Measurements from ENCODE around the gene FAM13A.

- TF ChIP-seq POLR2AphosphoS5 (IDR thresholded peaks at IDR 0.05) (no peak), CTCF (IDR thresholded peaks at IDR 0.05) (no peak), POLR2A (IDR thresholded peaks at IDR 0.05) (no peak)
These were observed 75.0 kb downstream of the FAM13A start for GRCh38 chr4:88981993-88982392.

All from suprapubic skin (tissue), 4 donors.